Measurements from ENCODE around the gene ELF2. TPM values are rescaled to one million over a fixed set of nuclear protein-coding genes. Genes with fewer than 3 reads are reported as not detected.
A peak's percentile ranks its signal among the peaks of the same experiment; 100 is the strongest.

Gene ELF2
- total and polyA plus RNA-seq, 2 donors (not counting 1 experiment from before 2014, with no cell fraction given) = 31.2 to 42.6 TPM

DNA sequence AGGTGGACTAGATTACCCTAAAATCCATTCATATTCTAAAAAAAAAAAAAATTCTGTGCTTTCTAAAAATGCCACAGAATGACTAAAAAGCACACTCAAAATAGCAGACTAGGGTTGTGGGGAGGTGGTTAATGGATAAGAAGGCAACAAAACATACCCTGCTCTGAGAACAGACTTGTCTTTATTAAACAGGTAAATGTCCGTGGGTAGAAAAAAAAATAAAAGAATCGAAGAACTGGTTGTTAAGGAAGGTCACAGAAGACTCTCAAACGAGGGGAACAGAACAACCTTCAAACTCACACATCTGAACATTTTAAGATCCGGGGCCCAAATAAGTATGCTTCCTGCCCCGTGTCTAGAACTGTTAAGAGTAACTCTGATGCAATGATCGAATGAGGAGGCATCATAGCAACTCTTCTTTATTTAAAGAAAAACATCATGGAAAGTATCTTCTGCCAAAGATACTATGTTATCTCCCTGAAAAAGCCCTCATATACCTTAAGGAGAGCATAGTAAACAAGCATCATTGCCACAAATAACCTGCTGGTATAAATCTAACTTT, 68.4 kb downstream of the ELF2 start:
- H3K9ac ChIP-seq (ENCODE audit: insufficient read depth, low read length) = no peak overlapping the region
- no peak for DNase-seq (ENCODE audit: low read depth in 2 of 2)
- H3K4me1 ChIP-seq (ENCODE audit: control insufficient read depth, extremely low read depth, insufficient read depth, low read length) = no peaks in the 10 kb centered on the region
- TF ChIP-seq, protein P1, sequence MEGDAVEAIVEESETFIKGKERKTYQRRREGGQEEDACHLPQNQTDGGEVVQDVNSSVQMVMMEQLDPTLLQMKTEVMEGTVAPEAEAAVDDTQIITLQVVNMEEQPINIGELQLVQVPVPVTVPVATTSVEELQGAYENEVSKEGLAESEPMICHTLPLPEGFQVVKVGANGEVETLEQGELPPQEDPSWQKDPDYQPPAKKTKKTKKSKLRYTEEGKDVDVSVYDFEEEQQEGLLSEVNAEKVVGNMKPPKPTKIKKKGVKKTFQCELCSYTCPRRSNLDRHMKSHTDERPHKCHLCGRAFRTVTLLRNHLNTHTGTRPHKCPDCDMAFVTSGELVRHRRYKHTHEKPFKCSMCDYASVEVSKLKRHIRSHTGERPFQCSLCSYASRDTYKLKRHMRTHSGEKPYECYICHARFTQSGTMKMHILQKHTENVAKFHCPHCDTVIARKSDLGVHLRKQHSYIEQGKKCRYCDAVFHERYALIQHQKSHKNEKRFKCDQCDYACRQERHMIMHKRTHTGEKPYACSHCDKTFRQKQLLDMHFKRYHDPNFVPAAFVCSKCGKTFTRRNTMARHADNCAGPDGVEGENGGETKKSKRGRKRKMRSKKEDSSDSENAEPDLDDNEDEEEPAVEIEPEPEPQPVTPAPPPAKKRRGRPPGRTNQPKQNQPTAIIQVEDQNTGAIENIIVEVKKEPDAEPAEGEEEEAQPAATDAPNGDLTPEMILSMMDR (conservative IDR thresholded peaks at IDR 0.05 in 1 of 2, IDR thresholded peaks at IDR 0.05 in 1 of 2; ENCODE audit: low read depth in 1 of 2, low read length in 2 of 2) = no peak
- no peak for TF ChIP-seq EZH2 (IDR thresholded peaks at IDR 0.05; ENCODE audit: low read length, missing control alignments)
- no peak overlapping the region for H3K27ac ChIP-seq (ENCODE audit: insufficient read depth, low read length)
- no peak overlapping the region for H3K4me3 ChIP-seq (replicated peaks in 1 of 4; ENCODE audit: control extremely low read depth in 1 of 4, insufficient read depth in 1 of 4, low read depth in 3 of 4, low read length in 4 of 4)
- no peaks in the 10 kb centered on the region for H3K27me3 ChIP-seq (ENCODE audit: control insufficient read depth, insufficient read depth, low read length)
- H2AFZ ChIP-seq (ENCODE audit: low read length) = no peak overlapping the region
- H3K4me2 ChIP-seq (ENCODE audit: extremely low read depth, insufficient read depth, low read length) = no peak overlapping the region
- no peaks in the 10 kb centered on the region for H4K20me1 ChIP-seq (ENCODE audit: control insufficient read depth, extremely low read depth, insufficient read depth, low read length)
- H3K36me3 ChIP-seq (ENCODE audit: control insufficient read depth, insufficient read depth, low read length) = no peaks in the 10 kb centered on the region
- no peaks in the 10 kb centered on the region for H3K9me3 ChIP-seq (ENCODE audit: control insufficient read depth, insufficient read depth, low read depth, low read length)
- no peaks in the 10 kb centered on the region for H3K79me2 ChIP-seq (ENCODE audit: control insufficient read depth, insufficient read depth, low read length)

DNA sequence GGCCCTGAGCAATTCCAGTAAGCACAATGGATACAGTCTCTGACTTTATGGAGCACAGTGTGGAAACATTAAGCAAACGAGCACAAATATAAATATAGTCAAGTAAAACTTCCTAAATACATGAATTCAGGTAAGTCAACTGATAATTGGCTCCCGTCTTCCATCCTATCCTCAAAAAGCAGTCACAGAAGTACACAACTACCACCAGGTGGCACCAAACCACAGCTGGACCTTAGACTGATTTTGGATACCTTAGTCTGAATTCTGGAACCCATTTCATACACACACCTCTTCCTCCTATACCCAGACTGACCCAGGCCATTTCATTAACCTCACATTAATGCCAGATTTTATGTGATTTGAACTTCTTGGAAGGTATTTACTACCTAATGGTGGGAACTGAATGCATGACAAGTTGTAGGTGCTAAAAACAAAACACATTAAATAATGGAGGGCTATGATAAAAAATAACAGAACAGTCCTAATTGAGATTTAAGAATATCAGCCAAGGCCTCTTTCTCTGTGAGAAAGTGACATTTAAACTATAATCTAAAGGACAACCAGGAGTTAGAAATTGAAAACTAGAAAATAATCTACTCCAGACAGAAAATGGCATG, 77.5 kb downstream of the ELF2 start:
- Histone ChIP-seq H3K4me3 (replicated peaks in 1 of 4; ENCODE audit: control extremely low read depth in 1 of 4, insufficient read depth in 1 of 4, low read depth in 3 of 4, low read length in 4 of 4) (no peak overlapping the region), H3K4me2 (ENCODE audit: extremely low read depth, insufficient read depth, low read length) (no peak overlapping the region), H3K9me3 (ENCODE audit: control insufficient read depth, insufficient read depth, low read depth, low read length) (no peaks in the 10 kb centered on the region), H3K4me1 (ENCODE audit: control insufficient read depth, extremely low read depth, insufficient read depth, low read length) (no peaks in the 10 kb centered on the region), H4K20me1 (ENCODE audit: control insufficient read depth, extremely low read depth, insufficient read depth, low read length) (no peaks in the 10 kb centered on the region), H3K27me3 (ENCODE audit: control insufficient read depth, insufficient read depth, low read length) (no peaks in the 10 kb centered on the region), H3K36me3 (ENCODE audit: control insufficient read depth, insufficient read depth, low read length) (no peaks in the 10 kb centered on the region), H3K79me2 (ENCODE audit: control insufficient read depth, insufficient read depth, low read length) (no peaks in the 10 kb centered on the region), H3K9ac (ENCODE audit: insufficient read depth, low read length) (no peak overlapping the region), H3K27ac (ENCODE audit: insufficient read depth, low read length) (no peak overlapping the region), H2AFZ (ENCODE audit: low read length) (no peak overlapping the region)
- TF ChIP-seq EZH2 (IDR thresholded peaks at IDR 0.05; ENCODE audit: low read length, missing control alignments) = no peak
- TF ChIP-seq, protein P1 (conservative IDR thresholded peaks at IDR 0.05 in 1 of 2, IDR thresholded peaks at IDR 0.05 in 1 of 2; ENCODE audit: low read depth in 1 of 2, low read length in 2 of 2) = peak; percentile 80 to 88
- DNase-seq (ENCODE audit: low read depth in 2 of 2) = peak; percentile 72 to 86

DNA sequence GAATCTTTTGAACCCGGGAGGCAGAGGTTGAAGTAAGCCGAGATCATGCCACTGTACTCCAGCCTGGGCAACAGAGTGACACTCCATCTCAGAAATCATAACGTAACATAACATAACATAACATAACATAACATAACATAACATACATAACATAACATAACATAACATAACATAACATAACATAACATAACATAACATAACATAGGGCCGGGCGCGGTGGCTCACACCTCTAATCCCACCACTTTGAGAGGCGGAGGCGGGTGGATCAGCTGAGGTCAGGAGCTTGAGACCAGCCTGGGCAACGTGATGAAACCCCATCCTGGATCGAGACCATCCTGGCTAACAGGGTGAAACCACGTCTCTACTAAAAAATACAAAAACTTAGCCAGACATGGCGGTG, 84.7 kb downstream of the ELF2 start:
- Histone ChIP-seq H4K20me1 (ENCODE audit: control insufficient read depth, extremely low read depth, insufficient read depth, low read length) (no peaks in the 10 kb centered on the region), H3K27me3 (ENCODE audit: control insufficient read depth, insufficient read depth, low read length) (no peaks in the 10 kb centered on the region), H3K4me1 (ENCODE audit: control insufficient read depth, extremely low read depth, insufficient read depth, low read length) (no peaks in the 10 kb centered on the region), H2AFZ (ENCODE audit: low read length) (no peak overlapping the region), H3K4me2 (ENCODE audit: extremely low read depth, insufficient read depth, low read length) (no peak overlapping the region), H3K9me3 (ENCODE audit: control insufficient read depth, insufficient read depth, low read depth, low read length) (no peaks in the 10 kb centered on the region), H3K36me3 (ENCODE audit: control insufficient read depth, insufficient read depth, low read length) (no peaks in the 10 kb centered on the region), H3K27ac (ENCODE audit: insufficient read depth, low read length) (no peak overlapping the region), H3K9ac (ENCODE audit: insufficient read depth, low read length) (no peak overlapping the region), H3K79me2 (ENCODE audit: control insufficient read depth, insufficient read depth, low read length) (no peaks in the 10 kb centered on the region), H3K4me3 (replicated peaks in 1 of 4; ENCODE audit: control extremely low read depth in 1 of 4, insufficient read depth in 1 of 4, low read depth in 3 of 4, low read length in 4 of 4) (no peak overlapping the region)
- no peak for DNase-seq (ENCODE audit: low read depth in 2 of 2)
- TF ChIP-seq, protein P1 (conservative IDR thresholded peaks at IDR 0.05 in 1 of 2, IDR thresholded peaks at IDR 0.05 in 1 of 2; ENCODE audit: low read depth in 1 of 2, low read length in 2 of 2) = no peak
- no peak for TF ChIP-seq EZH2 (IDR thresholded peaks at IDR 0.05; ENCODE audit: low read length, missing control alignments)

All from fibroblast of lung (primary cell).